ENCODE data around the gene ELOVL5. TPM values are rescaled to one million over a fixed set of nuclear protein-coding genes. Genes with fewer than 3 reads are reported as not detected.

The ELOVL5 gene
- total and polyA plus RNA-seq, 4 donors, result 22.1 to 77.8 (median 57.8) TPM

GRCh38 chr6:53312355-53312754 lies 36.4 kb downstream of the ELOVL5 start:
- Histone ChIP-seq H3K9ac (ENCODE audit: low read depth in 1 of 2, low read length in 2 of 2) (no peak overlapping the region), H3K9me3 (ENCODE audit: control insufficient read depth in 4 of 4, low read length in 3 of 4) (no peaks in the 10 kb centered on the region), H3K27me3 (ENCODE audit: control insufficient read depth in 4 of 4, insufficient read depth in 4 of 4, low read length in 3 of 4) (no peaks in the 10 kb centered on the region), H3K36me3 (ENCODE audit: control insufficient read depth in 4 of 4, insufficient read depth in 3 of 4, low read depth in 1 of 4, low read length in 3 of 4) (no peaks in the 10 kb centered on the region), H3K4me3 (ENCODE audit: low read depth in 1 of 3, low read length in 3 of 3) (no peak overlapping the region), H3K4me1 (ENCODE audit: control insufficient read depth in 4 of 4, insufficient read depth in 4 of 4, low read length in 3 of 4) (peaks cover 5 to 32% (median 23%) of the 10 kb centered on the region in 4 donors), H3K27ac (ENCODE audit: low read depth in 1 of 2, low read length in 2 of 2) (no peak overlapping the region)
- WGBS, result 74% methylated on average over 2 of the region's 2 CpGs
- TF ChIP-seq GABPA (IDR thresholded peaks at IDR 0.05 in 1 of 2, conservative IDR thresholded peaks at IDR 0.05 in 1 of 2) (no peak), HNF4A (conservative IDR thresholded peaks at IDR 0.05) (no peak), TAF1 (conservative IDR thresholded peaks at IDR 0.05) (no peak), RXRA (IDR thresholded peaks at IDR 0.05) (no peak), ZBTB33 (IDR thresholded peaks at IDR 0.05) (no peak), ATF3 (IDR thresholded peaks at IDR 0.05) (no peak), HNF4G (IDR thresholded peaks at IDR 0.05) (no peak), JUND (IDR thresholded peaks at IDR 0.05) (no peak), REST (IDR thresholded peaks at IDR 0.05) (no peak), CTCF (IDR thresholded peaks at IDR 0.05; ENCODE audit: low read depth, low read length, missing input control) (no peak), RAD21 (IDR thresholded peaks at IDR 0.05) (no peak), MAX (IDR thresholded peaks at IDR 0.05) (no peak), EGR1 (IDR thresholded peaks at IDR 0.05; ENCODE audit: low read depth in 2 of 2) (no peak), FOXA1 (IDR thresholded peaks at IDR 0.05) (no peak), SP1 (IDR thresholded peaks at IDR 0.05) (no peak), YY1 (IDR thresholded peaks at IDR 0.05) (no peak)
- DNase-seq (ENCODE audit: low spot score), result no peak

GRCh38 chr6:53311586-53311935 lies 37.2 kb downstream of the ELOVL5 start:
- no peak overlapping the region for H3K9ac ChIP-seq (ENCODE audit: low read depth in 1 of 2, low read length in 2 of 2)
- WGBS, result 93% methylated on average over 3 of the region's 3 CpGs
- H3K27me3 ChIP-seq (ENCODE audit: control insufficient read depth in 4 of 4, insufficient read depth in 4 of 4, low read length in 3 of 4), result no peaks in the 10 kb centered on the region
- no peaks in the 10 kb centered on the region for H3K9me3 ChIP-seq (ENCODE audit: control insufficient read depth in 4 of 4, low read length in 3 of 4)
- no peaks in the 10 kb centered on the region for H3K36me3 ChIP-seq (ENCODE audit: control insufficient read depth in 4 of 4, insufficient read depth in 3 of 4, low read depth in 1 of 4, low read length in 3 of 4)
- no peak overlapping the region for H3K4me3 ChIP-seq (ENCODE audit: low read depth in 1 of 3, low read length in 3 of 3)
- no peak overlapping the region for H3K27ac ChIP-seq (ENCODE audit: low read depth in 1 of 2, low read length in 2 of 2)
- DNase-seq (ENCODE audit: low spot score), result no peak
- peaks cover 5 to 38% (median 29%) of the 10 kb centered on the region in 4 donors for H3K4me1 ChIP-seq (ENCODE audit: control insufficient read depth in 4 of 4, insufficient read depth in 4 of 4, low read length in 3 of 4)
- TF ChIP-seq HNF4G (IDR thresholded peaks at IDR 0.05), result no peak
- TF ChIP-seq ZBTB33 (IDR thresholded peaks at IDR 0.05), result no peak
- no peak for TF ChIP-seq REST (IDR thresholded peaks at IDR 0.05)
- no peak for TF ChIP-seq RXRA (IDR thresholded peaks at IDR 0.05)
- no peak for TF ChIP-seq CTCF (IDR thresholded peaks at IDR 0.05; ENCODE audit: low read depth, low read length, missing input control)
